Neuron (in vitro differentiated cells): Measurements from ENCODE around the gene NFIX.

Experiments used
- H2AFZ ChIP-seq: one replicate; pipeline ENCODE4 v1.6.1; 2013; ENCODE audit warnings: low read depth, mild to moderate bottlenecking, inconsistent platforms, low read length, moderate library complexity
- H3K27me3 ChIP-seq: one replicate; pipeline ENCODE4 v1.6.1; 2013; ENCODE audit warnings: low read length; ENCODE audit not compliant: insufficient read depth
- H3K36me3 ChIP-seq: one replicate; pipeline ENCODE4 v1.6.1; 2013; ENCODE audit warnings: low read length; ENCODE audit not compliant: insufficient read depth
- H3K4me1 ChIP-seq: one replicate; pipeline ENCODE4 v1.6.1; 2013; ENCODE audit warnings: low read length; ENCODE audit not compliant: insufficient read depth
- H3K4me3 ChIP-seq: 2 replicates; pipeline ENCODE4 v1.5.1; 2013; ENCODE audit warnings: mild to moderate bottlenecking, low read length, moderate library complexity
- H3K9me3 ChIP-seq: one replicate; pipeline ENCODE4 v1.6.1; 2013; ENCODE audit warnings: low read length

The NFIX gene

DNA sequence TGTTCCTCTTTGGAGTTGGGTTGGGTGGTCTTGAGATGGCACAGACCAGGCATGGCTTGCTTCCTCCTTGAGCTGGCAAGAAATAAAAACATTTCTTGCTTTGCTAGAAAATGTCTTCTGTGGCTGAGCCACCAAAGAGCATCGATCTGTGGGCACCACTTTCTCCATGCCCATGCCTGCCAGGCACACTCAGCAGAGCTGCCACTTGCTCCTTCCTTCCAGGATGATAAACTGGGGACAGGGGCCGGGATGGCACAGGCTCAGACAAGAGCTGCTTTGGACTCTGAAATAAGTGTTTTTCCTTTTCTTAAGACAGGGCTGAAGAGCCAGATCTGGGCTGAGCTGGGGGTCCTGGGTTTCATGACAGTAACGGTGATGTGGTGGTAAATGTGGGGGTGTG is 32.8 kb downstream of the NFIX start:
- H3K4me1 ChIP-seq: peaks cover 10% of the 10 kb centered on the region
- peaks cover 91% of the 10 kb centered on the region for H3K27me3 ChIP-seq
- no peaks in the 10 kb centered on the region for H3K9me3 ChIP-seq
- no peak overlapping the region for H3K4me3 ChIP-seq
- no peaks in the 10 kb centered on the region for H3K36me3 ChIP-seq
- H2AFZ ChIP-seq: no peak overlapping the region

GRCh38 chr19:13029301-13029880 is 34.1 kb downstream of the NFIX start:
- H3K9me3 ChIP-seq: no peaks in the 10 kb centered on the region
- no peaks in the 10 kb centered on the region for H3K36me3 ChIP-seq
- no peak overlapping the region for H3K4me3 ChIP-seq
- H3K27me3 ChIP-seq: peaks cover 96% of the 10 kb centered on the region
- no peak overlapping the region for H2AFZ ChIP-seq
- peaks cover 10% of the 10 kb centered on the region for H3K4me1 ChIP-seq

- H3K9me3 ChIP-seq: no peaks in the 10 kb centered on the region
- no peak overlapping the region for H3K4me3 ChIP-seq
- H2AFZ ChIP-seq: no peak overlapping the region
- peaks cover 96% of the 10 kb centered on the region for H3K27me3 ChIP-seq
- no peaks in the 10 kb centered on the region for H3K36me3 ChIP-seq
- peaks cover 10% of the 10 kb centered on the region for H3K4me1 ChIP-seq
These were observed 34.6 kb downstream of the NFIX start for GRCh38 chr19:13029893-13030292.

GRCh38 chr19:13031917-13032623 is 36.8 kb downstream of the NFIX start:
- Histone ChIP-seq H3K9me3 (no peaks in the 10 kb centered on the region), H3K27me3 (peaks cover 94% of the 10 kb centered on the region), H3K36me3 (no peaks in the 10 kb centered on the region), H3K4me3 (no peak overlapping the region), H3K4me1 (peaks cover 10% of the 10 kb centered on the region), H2AFZ (no peak overlapping the region)

DNA sequence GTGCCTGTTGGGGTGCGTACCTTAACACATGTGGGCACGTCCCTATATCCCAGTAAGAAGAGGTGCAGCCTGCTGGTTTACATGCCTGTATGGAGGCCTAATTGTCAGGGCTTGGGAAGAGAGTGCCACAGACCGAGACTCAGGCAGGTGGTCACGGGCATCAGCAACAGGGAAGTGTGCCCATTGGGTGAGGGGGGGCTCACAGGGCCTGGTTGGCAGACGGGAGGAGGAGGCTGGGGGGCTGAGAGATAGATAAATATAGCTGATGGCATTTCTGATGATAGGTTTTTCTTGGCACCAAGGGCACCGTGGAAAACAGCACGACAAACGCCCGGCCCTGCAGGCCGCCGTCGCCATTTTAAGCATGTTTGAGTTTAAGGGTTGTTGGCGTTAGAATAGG is 37.6 kb downstream of the NFIX start:
- Histone ChIP-seq H3K9me3 (no peaks in the 10 kb centered on the region), H3K27me3 (peaks cover 94% of the 10 kb centered on the region), H2AFZ (no peak overlapping the region), H3K4me1 (peaks cover 10% of the 10 kb centered on the region), H3K4me3 (no peak overlapping the region), H3K36me3 (no peaks in the 10 kb centered on the region)

GRCh38 chr19:13033244-13033643 is 38.0 kb downstream of the NFIX start:
- Histone ChIP-seq H3K27me3 (peaks cover 94% of the 10 kb centered on the region), H3K36me3 (no peaks in the 10 kb centered on the region), H3K4me3 (no peak overlapping the region), H3K4me1 (peaks cover 10% of the 10 kb centered on the region), H3K9me3 (no peaks in the 10 kb centered on the region), H2AFZ (no peak overlapping the region)

DNA sequence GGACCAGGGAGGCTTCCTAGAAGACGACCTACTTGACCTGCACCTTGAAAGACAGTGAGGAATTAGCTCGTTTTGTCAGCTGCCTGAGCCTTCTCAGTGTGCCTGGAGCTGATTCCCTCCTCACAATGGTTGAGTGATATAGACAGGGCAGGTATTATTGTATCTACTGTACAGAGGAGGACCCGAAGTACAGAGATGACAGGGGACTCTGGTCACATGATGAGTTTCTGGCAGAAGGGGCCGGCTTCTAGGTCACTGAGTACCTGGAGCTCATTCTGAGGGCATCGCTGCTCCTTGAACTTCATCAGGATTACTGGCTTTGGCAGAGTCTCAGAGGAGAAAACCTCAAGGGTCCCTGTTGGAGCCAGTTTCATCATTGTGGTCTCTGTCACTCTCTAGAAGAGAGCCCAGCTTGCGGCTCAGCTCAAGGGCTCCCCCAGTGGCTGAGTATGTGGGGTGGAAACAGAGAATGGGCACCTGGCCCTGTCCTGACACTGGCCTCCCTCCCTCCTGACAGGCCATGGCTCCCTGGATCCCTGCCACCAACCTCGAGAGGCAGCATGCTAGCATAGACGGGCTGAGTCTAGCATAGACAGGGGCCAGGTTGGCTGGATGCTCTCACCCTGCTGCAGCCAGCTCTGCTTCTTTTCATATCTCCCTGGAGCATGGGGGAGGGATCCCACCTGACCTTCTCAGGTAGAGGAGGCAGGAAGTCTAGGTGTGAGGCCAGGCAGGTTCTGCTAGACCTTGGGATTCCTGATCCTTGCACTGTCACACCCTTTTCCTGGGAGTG is 38.7 kb downstream of the NFIX start:
- Histone ChIP-seq H3K27me3 (peaks cover 94% of the 10 kb centered on the region), H3K4me1 (peaks cover 10% of the 10 kb centered on the region), H3K36me3 (no peaks in the 10 kb centered on the region), H2AFZ (no peak overlapping the region), H3K9me3 (peaks cover 2% of the 10 kb centered on the region), H3K4me3 (no peak overlapping the region)

- Histone ChIP-seq H3K36me3 (no peaks in the 10 kb centered on the region), H3K27me3 (peaks cover 94% of the 10 kb centered on the region), H2AFZ (no peak overlapping the region), H3K4me3 (no peak overlapping the region), H3K9me3 (peaks cover 2% of the 10 kb centered on the region), H3K4me1 (peaks cover 10% of the 10 kb centered on the region)
These were observed 39.4 kb downstream of the NFIX start for GRCh38 chr19:13034636-13035035.

- H3K27me3 ChIP-seq: peaks cover 94% of the 10 kb centered on the region
These were observed 40.6 kb downstream of the NFIX start for GRCh38 chr19:13035820-13036365.

GRCh38 chr19:13036366-13036976 is 41.2 kb downstream of the NFIX start:
- Histone ChIP-seq H3K4me1 (peaks cover 9% of the 10 kb centered on the region), H2AFZ (no peak overlapping the region), H3K4me3 (no peak overlapping the region), H3K9me3 (peaks cover 2% of the 10 kb centered on the region), H3K36me3 (no peaks in the 10 kb centered on the region), H3K27me3 (peaks cover 91% of the 10 kb centered on the region)

More at GRCh38 chr19:13035820-13036365, 40.6 kb downstream of the NFIX start:
- Histone ChIP-seq H3K4me3 (no peak overlapping the region), H3K36me3 (no peaks in the 10 kb centered on the region), H2AFZ (no peak overlapping the region), H3K9me3 (peaks cover 2% of the 10 kb centered on the region), H3K4me1 (peaks cover 10% of the 10 kb centered on the region)

- H3K36me3 ChIP-seq: no peaks in the 10 kb centered on the region
- H3K4me1 ChIP-seq: peaks cover 3% of the 10 kb centered on the region
- no peak overlapping the region for H3K4me3 ChIP-seq
- peaks cover 87% of the 10 kb centered on the region for H3K27me3 ChIP-seq
- H2AFZ ChIP-seq: no peak overlapping the region
- peaks cover 2% of the 10 kb centered on the region for H3K9me3 ChIP-seq
These were observed 41.9 kb downstream of the NFIX start for GRCh38 chr19:13037161-13037560.

- Histone ChIP-seq H2AFZ (no peak overlapping the region), H3K4me1 (no peaks in the 10 kb centered on the region), H3K9me3 (peaks cover 2% of the 10 kb centered on the region), H3K36me3 (no peaks in the 10 kb centered on the region), H3K4me3 (no peak overlapping the region), H3K27me3 (peaks cover 85% of the 10 kb centered on the region)
These were observed 42.5 kb downstream of the NFIX start for GRCh38 chr19:13037731-13038130.
